ENCODE data around the gene PIM3.
"Not testable (repeated sequence)": the region's sequence is repeated elsewhere in the genome, so short reads cannot be mapped to it uniquely, and the experiment has no call there.

PIM3 gene

DNA sequence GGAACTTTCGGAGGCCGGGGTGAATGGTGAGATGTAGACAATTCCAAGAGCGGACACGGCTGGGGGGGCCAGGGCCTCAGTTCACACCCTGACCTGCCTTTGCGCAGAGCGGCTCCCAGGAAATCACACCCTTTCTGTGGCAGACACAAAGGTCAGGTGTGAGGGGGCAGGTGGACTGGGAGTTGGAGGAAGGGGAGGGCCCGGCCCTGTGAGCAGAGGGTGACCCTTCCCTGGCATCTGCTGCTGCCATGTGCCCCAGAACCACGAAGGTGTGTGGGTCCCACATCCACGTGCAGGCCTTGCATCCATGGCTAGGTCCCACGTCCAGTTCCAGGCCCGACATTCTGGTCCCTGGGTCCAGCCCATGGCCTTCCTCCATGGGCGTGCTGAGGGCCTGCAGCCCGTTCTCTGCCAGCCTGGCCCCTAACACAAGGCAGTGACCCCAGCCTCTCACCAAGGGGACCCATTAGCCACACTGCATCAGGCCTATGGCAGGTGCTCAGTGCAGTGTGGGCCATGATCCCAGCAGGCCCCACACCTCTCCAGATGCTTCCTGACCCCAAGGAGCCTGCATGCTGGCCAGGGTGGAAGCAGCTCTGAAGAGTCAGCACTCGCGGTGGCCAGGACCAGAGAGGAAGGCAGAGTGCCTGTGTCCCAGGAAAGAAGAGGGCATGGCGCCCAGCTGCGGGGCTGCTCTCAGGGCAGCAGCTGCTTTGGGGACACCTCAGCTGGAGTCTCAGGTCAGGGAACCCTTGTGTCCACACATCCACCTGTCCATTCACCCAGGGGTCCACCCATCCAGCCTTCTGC, 18.9 kb upstream of the PIM3 start:
- DNase-seq: no peak
- Histone ChIP-seq H3K27me3 (no peaks in the 10 kb centered on the region), H3K36me3 (no peaks in the 10 kb centered on the region), H3K4me1 (peaks cover 3 to 15% (median 11%) of the 10 kb centered on the region in 4 donors), H3K27ac (no peak overlapping the region), H3K9me3 (no peaks in the 10 kb centered on the region), H3K4me3 (no peak overlapping the region)
- intact Hi-C loops (cut with DNase I; ENCODE audit: low total_unique reads): no loop called here
- TF ChIP-seq, protein P1, sequence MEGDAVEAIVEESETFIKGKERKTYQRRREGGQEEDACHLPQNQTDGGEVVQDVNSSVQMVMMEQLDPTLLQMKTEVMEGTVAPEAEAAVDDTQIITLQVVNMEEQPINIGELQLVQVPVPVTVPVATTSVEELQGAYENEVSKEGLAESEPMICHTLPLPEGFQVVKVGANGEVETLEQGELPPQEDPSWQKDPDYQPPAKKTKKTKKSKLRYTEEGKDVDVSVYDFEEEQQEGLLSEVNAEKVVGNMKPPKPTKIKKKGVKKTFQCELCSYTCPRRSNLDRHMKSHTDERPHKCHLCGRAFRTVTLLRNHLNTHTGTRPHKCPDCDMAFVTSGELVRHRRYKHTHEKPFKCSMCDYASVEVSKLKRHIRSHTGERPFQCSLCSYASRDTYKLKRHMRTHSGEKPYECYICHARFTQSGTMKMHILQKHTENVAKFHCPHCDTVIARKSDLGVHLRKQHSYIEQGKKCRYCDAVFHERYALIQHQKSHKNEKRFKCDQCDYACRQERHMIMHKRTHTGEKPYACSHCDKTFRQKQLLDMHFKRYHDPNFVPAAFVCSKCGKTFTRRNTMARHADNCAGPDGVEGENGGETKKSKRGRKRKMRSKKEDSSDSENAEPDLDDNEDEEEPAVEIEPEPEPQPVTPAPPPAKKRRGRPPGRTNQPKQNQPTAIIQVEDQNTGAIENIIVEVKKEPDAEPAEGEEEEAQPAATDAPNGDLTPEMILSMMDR (IDR thresholded peaks at IDR 0.05): no peak

DNA sequence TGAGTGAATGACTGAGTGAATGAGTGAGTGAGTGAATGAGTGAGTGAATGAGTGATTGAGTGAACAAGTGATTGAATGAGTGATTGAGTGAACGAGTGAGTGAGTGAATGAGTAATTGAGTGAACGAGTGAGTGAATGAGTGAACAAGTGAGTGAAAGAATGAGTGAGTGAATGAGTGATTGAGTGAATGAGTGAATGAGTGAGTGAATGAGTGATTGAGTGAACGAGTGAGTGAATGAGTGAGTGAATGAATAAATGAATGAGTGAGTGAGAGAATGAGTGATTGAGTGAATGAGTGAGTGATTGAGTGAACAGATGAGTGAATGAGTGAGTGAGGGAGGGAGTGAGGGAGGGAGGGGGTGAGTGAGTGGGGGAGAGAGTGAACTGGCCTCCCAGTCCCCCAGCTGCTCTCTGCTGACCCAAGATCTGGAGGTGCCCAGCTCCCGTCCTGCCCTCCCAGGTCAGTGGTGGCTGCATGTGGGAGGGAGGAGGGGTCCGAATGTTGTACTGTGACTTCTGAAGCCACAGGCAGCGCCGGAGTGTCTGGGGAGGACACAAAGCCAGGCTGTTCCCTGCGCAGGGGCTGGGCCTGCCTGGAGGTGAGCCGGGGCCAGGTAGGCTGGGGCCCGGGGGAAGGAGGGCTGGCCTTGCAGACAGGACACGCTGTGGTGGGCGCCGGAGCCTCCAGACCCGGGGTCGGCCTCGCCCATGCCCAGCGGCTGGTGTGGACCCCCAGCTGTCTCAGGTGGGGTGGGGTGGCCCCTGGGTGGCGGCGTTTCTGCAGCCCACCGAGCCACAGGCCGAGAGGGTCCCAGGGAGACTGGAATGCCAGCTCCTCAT, 17.8 kb upstream of the PIM3 start:
- intact Hi-C loops (cut with DNase I; ENCODE audit: low total_unique reads): no loop called here
- Histone ChIP-seq H3K4me3 (no peak overlapping the region), H3K9me3 (no peaks in the 10 kb centered on the region), H3K36me3 (no peaks in the 10 kb centered on the region), H3K27me3 (no peaks in the 10 kb centered on the region), H3K27ac (no peak overlapping the region), H3K4me1 (peaks cover 0 to 14% (median under 1%) of the 10 kb centered on the region in 4 donors)
- no peak for DNase-seq
- TF ChIP-seq, protein P1 (IDR thresholded peaks at IDR 0.05): no peak

DNA sequence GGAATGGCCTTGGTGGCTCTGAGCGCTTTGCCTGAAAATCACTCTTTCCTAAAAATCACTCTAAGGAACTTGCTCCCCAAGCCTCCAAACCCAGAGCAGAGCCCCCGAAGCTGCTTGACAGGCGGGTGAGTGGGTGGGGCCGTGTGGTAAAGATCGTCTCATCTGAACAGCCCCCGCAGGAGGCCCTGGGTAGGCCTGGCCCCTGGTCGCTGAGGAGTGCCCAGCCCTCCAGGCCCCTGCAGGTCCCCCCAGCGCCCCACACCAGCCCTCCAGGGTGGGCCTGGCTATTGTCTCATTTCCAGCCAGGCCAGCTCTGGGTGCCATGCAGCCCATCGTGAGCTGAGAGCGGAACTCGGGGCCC, 17.2 kb upstream of the PIM3 start:
- DNase-seq: no peak
- TF ChIP-seq, protein P1 (IDR thresholded peaks at IDR 0.05): no peak
- H3K27me3 ChIP-seq: no peaks in the 10 kb centered on the region
- no peaks in the 10 kb centered on the region for H3K36me3 ChIP-seq
- no peak overlapping the region for H3K4me3 ChIP-seq
- no peak overlapping the region for H3K27ac ChIP-seq
- peaks cover 0 to 11% (median 0%) of the 10 kb centered on the region in 4 donors for H3K4me1 ChIP-seq
- intact Hi-C loops (cut with DNase I; ENCODE audit: low total_unique reads): no loop called here
- H3K9me3 ChIP-seq: no peaks in the 10 kb centered on the region

DNA sequence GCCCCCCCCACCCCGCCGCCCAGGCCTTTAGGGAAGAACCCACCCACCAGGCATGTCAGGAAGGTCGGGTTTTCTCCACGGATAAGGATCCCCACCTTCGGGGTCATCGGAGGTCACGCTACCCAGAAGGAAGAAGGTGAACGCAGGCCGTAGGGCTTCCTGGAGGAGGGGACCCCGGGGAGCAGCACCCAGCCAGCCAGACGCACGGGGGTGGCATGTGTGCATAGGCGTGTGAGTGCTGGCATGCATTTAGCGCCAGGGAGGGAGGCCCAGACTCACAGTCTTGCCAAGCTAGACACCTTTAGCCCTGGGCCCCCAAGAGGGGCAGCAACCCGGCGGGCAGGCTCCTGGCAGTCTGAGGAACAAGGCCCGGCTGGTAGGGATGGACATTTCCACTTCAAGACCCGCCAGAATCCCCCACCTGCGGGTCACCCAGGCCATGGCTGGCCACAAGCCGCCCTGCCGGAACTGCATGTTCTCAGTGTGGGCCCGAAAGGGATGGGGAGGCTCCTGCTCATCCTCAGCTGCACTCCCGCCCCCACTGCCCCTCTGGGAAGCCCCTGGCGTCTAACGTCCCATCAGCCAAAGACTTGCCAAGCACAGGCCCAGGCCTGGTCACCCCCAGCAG, 16.7 kb upstream of the PIM3 start:
- H3K4me1 ChIP-seq: peaks cover 0 to 11% (median 0%) of the 10 kb centered on the region in 4 donors
- H3K4me3 ChIP-seq: no peak overlapping the region
- H3K27me3 ChIP-seq: no peaks in the 10 kb centered on the region
- TF ChIP-seq, protein P1 (IDR thresholded peaks at IDR 0.05): no peak
- intact Hi-C loops (cut with DNase I; ENCODE audit: low total_unique reads): no loop called here
- no peak overlapping the region for H3K27ac ChIP-seq
- no peaks in the 10 kb centered on the region for H3K36me3 ChIP-seq
- no peaks in the 10 kb centered on the region for H3K9me3 ChIP-seq
- DNase-seq: no peak

DNA sequence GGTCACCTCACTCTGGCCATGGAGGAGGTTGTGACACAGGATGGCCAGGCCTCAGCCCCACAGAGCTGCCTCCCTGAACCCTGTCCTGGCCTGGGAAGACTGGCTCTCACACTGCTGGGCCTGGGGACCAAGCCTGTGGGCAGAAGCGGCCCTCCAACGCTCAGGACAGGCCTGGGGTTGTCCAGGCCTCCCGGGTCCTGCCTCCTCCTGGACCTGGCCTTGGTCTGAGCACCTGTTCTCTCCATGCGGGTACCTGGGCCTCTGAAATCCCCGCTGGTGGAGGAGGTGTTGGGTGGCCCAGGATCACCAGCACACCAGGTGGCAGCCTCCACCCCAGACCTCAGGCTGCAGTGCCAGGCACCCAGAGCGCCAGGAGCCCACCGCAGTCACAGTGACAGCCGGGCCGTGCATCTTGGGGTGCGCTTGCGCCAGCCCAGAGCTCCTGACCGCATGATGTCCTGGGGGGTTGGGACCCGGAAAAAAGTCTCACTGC, 16.1 kb upstream of the PIM3 start:
- no peak for DNase-seq
- no peak overlapping the region for H3K4me3 ChIP-seq
- peaks cover 0 to 13% (median 0%) of the 10 kb centered on the region in 4 donors for H3K4me1 ChIP-seq
- no peaks in the 10 kb centered on the region for H3K36me3 ChIP-seq
- TF ChIP-seq, protein P1 (IDR thresholded peaks at IDR 0.05): no peak
- H3K27me3 ChIP-seq: no peaks in the 10 kb centered on the region
- no peak overlapping the region for H3K27ac ChIP-seq
- H3K9me3 ChIP-seq: no peaks in the 10 kb centered on the region
- intact Hi-C loops (cut with DNase I; ENCODE audit: low total_unique reads): no loop called here

DNA sequence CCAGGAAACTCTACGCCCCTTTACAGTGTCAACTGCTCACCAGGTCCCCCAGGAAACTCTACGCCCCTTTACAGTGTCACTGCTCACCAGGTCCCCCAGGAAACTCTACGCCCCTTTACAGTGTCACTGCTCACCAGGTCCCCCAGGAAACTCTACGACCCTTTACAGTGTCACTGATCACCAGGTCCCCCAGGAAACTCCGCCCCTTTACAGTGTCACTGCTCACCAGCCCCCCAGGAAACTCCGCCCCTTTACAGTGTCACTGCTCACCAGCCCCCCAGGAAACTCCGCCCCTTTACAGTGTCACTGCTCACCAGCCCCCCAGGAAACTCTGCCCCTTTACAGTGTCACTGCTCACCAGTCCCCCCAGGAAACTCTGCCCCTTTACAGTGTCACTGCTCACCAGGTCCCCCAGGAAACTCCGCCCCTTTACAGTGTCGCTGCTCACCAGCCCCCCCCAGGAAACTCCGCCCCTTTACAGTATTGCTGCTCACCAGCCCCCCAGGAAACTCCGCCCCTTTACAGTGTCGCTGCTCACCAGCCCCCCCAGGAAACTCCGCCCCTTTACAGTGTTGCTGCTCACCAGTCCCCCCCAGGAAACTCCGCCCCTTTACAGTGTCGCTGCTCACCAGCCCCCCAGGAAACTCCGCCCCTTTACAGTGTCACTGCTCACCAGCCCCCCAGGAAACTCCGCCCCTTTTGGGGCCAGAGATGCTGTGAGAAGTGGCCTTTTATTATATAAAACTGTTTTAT, 15.4 kb upstream of the PIM3 start:
- H3K4me3 ChIP-seq; H3K27me3 ChIP-seq; H3K36me3 ChIP-seq; H3K9me3 ChIP-seq; intact Hi-C loops (cut with DNase I; ENCODE audit: low total_unique reads); H3K27ac ChIP-seq; DNase-seq: not testable (repeated sequence)
- H3K4me1 ChIP-seq: peaks cover 0 to 21% (median 0%) of the 10 kb centered on the region in 4 donors
